CD14-positive monocyte (primary cell): ENCODE measurements around the gene MS4A15. TPM values are rescaled to one million over a fixed set of nuclear protein-coding genes. Genes with fewer than 3 reads are reported as not detected.

ENCODE experiments used
- DNase-seq, 3 donors: peaks; one replicate each; pipeline ENCODE4 v3.0.0-alpha.2; 2011 to 2022
- H2AFZ ChIP-seq: 2 replicates; pipeline ENCODE4 v1.6.0; 2012; ENCODE audit warnings: mild to moderate bottlenecking, low read depth, low read length, inconsistent platforms; ENCODE audit not compliant: insufficient read depth, poor library complexity, severe bottlenecking
- H3K27ac ChIP-seq, 2 donors: 1 replicate in 1 of 2; 2 replicates in 1 of 2; pipeline ENCODE4 v1.5.1; 2012 to 2013; ENCODE audit warnings: low read length in 2 of 2, control low read depth in 1 of 2, inconsistent platforms in 1 of 2, low read depth in 1 of 2, mild to moderate bottlenecking in 1 of 2
- H3K27me3 ChIP-seq, 2 donors: one replicate each; pipeline versions ENCODE4 v1.6.0 to v1.6.1; 2011 to 2013; ENCODE audit warnings: low read length in 2 of 2; ENCODE audit not compliant: control insufficient read depth in 2 of 2, insufficient read depth in 2 of 2
- H3K36me3 ChIP-seq, 2 donors: replicated peaks in 1 of 2; 1 replicate in 1 of 2; 2 replicates in 1 of 2; pipeline versions ENCODE4 v1.5.1 to v1.6.1; 2012 to 2013; ENCODE audit warnings: low read length in 2 of 2, control low read depth in 1 of 2, inconsistent platforms in 1 of 2, mild to moderate bottlenecking in 1 of 2; ENCODE audit not compliant: insufficient read depth in 2 of 2, control insufficient read depth in 1 of 2
- H3K4me1 ChIP-seq, 2 donors: 1 replicate in 1 of 2; 2 replicates in 1 of 2; pipeline versions ENCODE4 v1.5.1 to v1.6.1; 2012 to 2013; ENCODE audit warnings: low read length in 2 of 2, control low read depth in 1 of 2, inconsistent platforms in 1 of 2, mild to moderate bottlenecking in 1 of 2, moderate library complexity in 1 of 2; ENCODE audit not compliant: insufficient read depth in 2 of 2, control insufficient read depth in 1 of 2
- H3K4me2 ChIP-seq: replicated peaks from 2 replicates; pipeline ENCODE3; 2012; ENCODE audit warnings: low read length, moderate library complexity, mild to moderate bottlenecking; ENCODE audit not compliant: poor library complexity, severe bottlenecking; ENCODE audit errors: extremely low read depth
- H3K4me3 ChIP-seq, 3 experiments: fragments of 200-600 bp in 1 of 3; sonication (generic) in 1 of 3; replicated peaks in 1 of 3; 1 replicate in 2 of 3; 2 replicates in 1 of 3; pipeline ENCODE4 v1.5.1; 2011 to 2013; ENCODE audit warnings: low read length in 3 of 3, mild to moderate bottlenecking in 3 of 3, control low read depth in 2 of 3, low read depth in 2 of 3, inconsistent platforms in 1 of 3, moderate library complexity in 1 of 3
- H3K79me2 ChIP-seq: 2 replicates; pipeline ENCODE4 v1.6.0; 2012; ENCODE audit warnings: mild to moderate bottlenecking, control low read depth, inconsistent platforms, low read length, moderate library complexity; ENCODE audit not compliant: insufficient read depth
- H3K9ac ChIP-seq: 2 replicates; pipeline ENCODE4 v1.6.0; 2017; ENCODE audit warnings: low read length, mild to moderate bottlenecking; ENCODE audit not compliant: insufficient read depth, poor library complexity, severe bottlenecking
- H3K9me3 ChIP-seq, 2 donors: replicated peaks in 1 of 2; 1 replicate in 1 of 2; 2 replicates in 1 of 2; pipeline versions ENCODE4 v1.5.1 to v1.6.1; 2012 to 2013; ENCODE audit warnings: low read length in 2 of 2, control low read depth in 1 of 2; ENCODE audit not compliant: control insufficient read depth in 1 of 2, insufficient read depth in 1 of 2
- H4K20me1 ChIP-seq: 2 replicates; pipeline ENCODE4 v1.6.0; 2012; ENCODE audit warnings: mild to moderate bottlenecking, low read length, control low read depth, moderate library complexity; ENCODE audit not compliant: insufficient read depth
- H3K27ac Mint-ChIP-seq, 7 donors: one replicate each; pipeline ENCODE4 v1.8.0; 2020; ENCODE audit warnings: mild to moderate bottlenecking in 7 of 7, mixed read lengths in 7 of 7, moderate library complexity in 6 of 7, inconsistent platforms in 2 of 7
- H3K27me3 Mint-ChIP-seq, 3 donors: one replicate each; pipeline ENCODE4 v1.8.0; 2021 to 2022; ENCODE audit warnings: low read depth in 3 of 3, mild to moderate bottlenecking in 3 of 3, mixed read lengths in 3 of 3, moderate library complexity in 3 of 3, inconsistent platforms in 1 of 3
- H3K36me3 Mint-ChIP-seq, 2 donors: one replicate each; pipeline ENCODE4 v1.8.0; 2020; ENCODE audit warnings: mixed read lengths in 2 of 2, inconsistent platforms in 1 of 2, mild to moderate bottlenecking in 1 of 2
- H3K4me1 Mint-ChIP-seq: one replicate; pipeline ENCODE4 v1.8.0; 2020; ENCODE audit warnings: mild to moderate bottlenecking, mixed read lengths
- H3K4me3 Mint-ChIP-seq, 2 donors: one replicate each; pipeline ENCODE4 v1.8.0; 2020; ENCODE audit warnings: mild to moderate bottlenecking in 2 of 2, mixed read lengths in 2 of 2, moderate library complexity in 1 of 2
- H3K9me3 Mint-ChIP-seq, 7 donors: one replicate each; pipeline ENCODE4 v1.8.0; 2020 to 2022; ENCODE audit warnings: mixed read lengths in 7 of 7, mild to moderate bottlenecking in 6 of 7, moderate library complexity in 6 of 7, inconsistent platforms in 2 of 7
- WGBS: methylation state at CpG from one replicate; pipeline ENCODE4 v1.1.5; 2013; ENCODE audit warnings: missing lambda C conversion rate; ENCODE audit not compliant: insufficient coverage; 5-methylcytosine and 5-hydroxymethylcytosine counted together
- intact Hi-C, 2 donors: fragments of 100-400 bp; cut with micrococcal nuclease; formaldehyde crosslinking; loops; one replicate each; pipeline versions ENCODE4 v1.15.0 to v1.15.1; 2023
- polyA plus RNA-seq, 3 donors: library from polyadenylated mRNA; depleted of rRNA in 1 of 3; unstranded in 2 of 3; stranded (reverse) in 1 of 3; fragments of 300-500 nt in 2 of 3; fragments of >200 nt in 1 of 3; fragmentation: Illumina TruSeq in 2 of 3; gene quantifications; 1 replicate in 2 of 3; 2 replicates in 1 of 3; pipeline ENCODE4 v1.2.3, GENCODE V29; 2012 to 2021
- TF ChIP-seq, protein P1 (sequence below): fragments of 200-600 bp; IDR thresholded peaks from one replicate; pipeline ENCODE4 v1.8.0; 2022; ENCODE audit warnings: antibody characterized with exemption, mild to moderate bottlenecking

Gene MS4A15
- polyA plus RNA-seq, 3 donors = not detected

DNA sequence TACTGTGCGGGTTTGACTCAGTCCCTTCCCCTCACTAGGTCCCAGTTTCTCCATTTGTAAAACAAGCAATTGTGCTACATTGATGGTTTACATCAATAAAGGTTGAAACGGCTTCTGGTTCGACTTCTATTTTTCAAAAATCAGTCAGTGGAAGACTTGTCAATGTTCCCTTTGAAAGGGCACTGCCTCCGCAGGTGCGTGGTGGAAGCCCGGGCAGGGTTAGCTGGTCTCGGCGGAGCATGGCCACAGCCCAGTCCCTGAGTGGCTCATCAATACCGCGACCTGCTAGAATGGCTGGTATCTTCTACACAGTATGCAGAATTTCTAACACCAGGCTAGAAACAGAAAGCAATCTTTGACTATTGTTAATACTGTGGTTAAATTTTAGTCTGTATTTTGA lies 44.5 kb downstream of the MS4A15 start:
- 94% methylated on average over 5 of the region's 10 CpGs for whole genome bisulfite sequencing
- no peaks in the 10 kb centered on the region for H3K4me1 ChIP-seq
- Mint-ChIP-seq H3K27ac (no peak overlapping the region), H3K9me3 (no peaks in the 10 kb centered on the region), H3K36me3 (no peaks in the 10 kb centered on the region), H3K27me3 (peaks cover 8 to 18% (median 14%) of the 10 kb centered on the region in 3 donors), H3K4me1 (no peaks in the 10 kb centered on the region), H3K4me3 (no peak overlapping the region)
- no peak overlapping the region for H3K9ac ChIP-seq
- no peaks in the 10 kb centered on the region for H3K79me2 ChIP-seq
- no peak overlapping the region for H3K4me3 ChIP-seq
- no peaks in the 10 kb centered on the region for H4K20me1 ChIP-seq
- H3K9me3 ChIP-seq = no peaks in the 10 kb centered on the region
- H3K27me3 ChIP-seq = no peaks in the 10 kb centered on the region
- intact Hi-C loops = no loop called here
- no peak overlapping the region for H3K27ac ChIP-seq
- TF ChIP-seq, protein P1, sequence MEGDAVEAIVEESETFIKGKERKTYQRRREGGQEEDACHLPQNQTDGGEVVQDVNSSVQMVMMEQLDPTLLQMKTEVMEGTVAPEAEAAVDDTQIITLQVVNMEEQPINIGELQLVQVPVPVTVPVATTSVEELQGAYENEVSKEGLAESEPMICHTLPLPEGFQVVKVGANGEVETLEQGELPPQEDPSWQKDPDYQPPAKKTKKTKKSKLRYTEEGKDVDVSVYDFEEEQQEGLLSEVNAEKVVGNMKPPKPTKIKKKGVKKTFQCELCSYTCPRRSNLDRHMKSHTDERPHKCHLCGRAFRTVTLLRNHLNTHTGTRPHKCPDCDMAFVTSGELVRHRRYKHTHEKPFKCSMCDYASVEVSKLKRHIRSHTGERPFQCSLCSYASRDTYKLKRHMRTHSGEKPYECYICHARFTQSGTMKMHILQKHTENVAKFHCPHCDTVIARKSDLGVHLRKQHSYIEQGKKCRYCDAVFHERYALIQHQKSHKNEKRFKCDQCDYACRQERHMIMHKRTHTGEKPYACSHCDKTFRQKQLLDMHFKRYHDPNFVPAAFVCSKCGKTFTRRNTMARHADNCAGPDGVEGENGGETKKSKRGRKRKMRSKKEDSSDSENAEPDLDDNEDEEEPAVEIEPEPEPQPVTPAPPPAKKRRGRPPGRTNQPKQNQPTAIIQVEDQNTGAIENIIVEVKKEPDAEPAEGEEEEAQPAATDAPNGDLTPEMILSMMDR = no peak
- H2AFZ ChIP-seq = no peak overlapping the region
- H3K4me2 ChIP-seq = no peak overlapping the region
- DNase-seq = no peak
- no peaks in the 10 kb centered on the region for H3K36me3 ChIP-seq

DNA sequence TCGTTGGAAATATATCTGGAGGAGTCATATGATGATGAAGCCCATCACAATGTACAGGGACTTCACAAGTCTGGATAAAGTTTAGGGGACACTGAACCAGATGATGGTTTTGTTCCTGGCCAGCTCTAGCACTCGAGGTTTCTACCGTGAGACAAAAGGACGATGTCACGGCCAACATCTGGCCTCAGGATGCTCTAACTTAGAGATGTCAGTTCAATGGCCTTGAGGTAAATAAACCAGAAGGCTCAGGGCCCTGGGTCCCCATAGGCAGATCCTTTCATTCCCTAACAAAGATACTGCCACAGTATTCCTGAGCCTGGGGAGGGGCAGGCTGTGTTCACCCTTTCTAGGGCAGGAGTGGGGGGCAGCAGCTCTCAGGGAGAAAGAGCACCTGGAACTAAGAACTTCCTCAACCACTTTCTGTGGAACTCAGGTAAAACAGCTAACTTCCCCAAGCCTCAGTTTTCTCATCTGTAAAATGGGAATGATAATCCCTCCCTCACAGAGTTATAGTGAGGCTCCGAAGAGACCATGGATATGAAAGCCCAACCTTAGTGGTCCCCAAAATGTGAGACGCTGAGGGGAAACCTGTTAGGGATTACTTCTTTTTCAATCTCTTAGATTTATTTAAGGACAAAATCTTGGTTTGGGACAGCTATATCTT lies 46.7 kb downstream of the MS4A15 start:
- TF ChIP-seq, protein P1 = no peak
- no peaks in the 10 kb centered on the region for H3K9me3 ChIP-seq
- WGBS = 82% methylated on average over 5 of the region's 7 CpGs
- Mint-ChIP-seq H3K36me3 (no peaks in the 10 kb centered on the region), H3K9me3 (no peaks in the 10 kb centered on the region), H3K27ac (no peak overlapping the region), H3K4me3 (no peak overlapping the region), H3K4me1 (no peaks in the 10 kb centered on the region), H3K27me3 (peaks cover 10 to 17% (median 16%) of the 10 kb centered on the region in 3 donors)
- H3K4me3 ChIP-seq = no peak overlapping the region
- H3K4me2 ChIP-seq = no peak overlapping the region
- intact Hi-C loops = no loop called here
- no peaks in the 10 kb centered on the region for H3K79me2 ChIP-seq
- no peaks in the 10 kb centered on the region for H3K27me3 ChIP-seq
- H2AFZ ChIP-seq = no peak overlapping the region
- H3K4me1 ChIP-seq = no peaks in the 10 kb centered on the region
- no peak for DNase-seq
- no peak overlapping the region for H3K9ac ChIP-seq
- H3K27ac ChIP-seq = no peak overlapping the region
- H3K36me3 ChIP-seq = no peaks in the 10 kb centered on the region
- H4K20me1 ChIP-seq = no peaks in the 10 kb centered on the region
